WTC11 (cell line): ENCODE results near the gene TMEM214. TPM values are rescaled to one million over a fixed set of nuclear protein-coding genes. Genes with fewer than 3 reads are reported as not detected.

Experiments
- ATAC-seq: fragments of 200-7000 bp; cut with Tn5 transposase; 2 replicates; pipeline ENCODE4 v1.10.0; 2021; ENCODE audit warnings: mild to moderate bottlenecking, moderate library complexity
- CTCF ChIA-PET: fragments of 300-600 bp; sonication (Branson Sonifier 250); formaldehyde crosslinking; loops from one replicate; lab custom pipeline; 2021; ENCODE audit warnings: antibody characterized with exemption; lab: Charles Lee
- POLR2A ChIA-PET: fragments of 350-600 bp; sonication (Branson Sonifier 250); formaldehyde crosslinking; loops from one replicate; lab custom pipeline; 2021; ENCODE audit warnings: antibody characterized with exemption; lab: Charles Lee
- DNase-seq: peaks from one replicate; pipeline ENCODE4 v3.0.0; 2021; ENCODE audit warnings: low spot score
- H3K27ac Mint-ChIP-seq: 2 replicates; pipeline ENCODE4 v1.8.0; 2021; ENCODE audit warnings: mixed read lengths
- H3K27me3 Mint-ChIP-seq: 2 replicates; pipeline ENCODE4 v1.8.0; 2021; ENCODE audit warnings: low read depth, mild to moderate bottlenecking, moderate library complexity, mixed read lengths
- H3K36me3 Mint-ChIP-seq: 2 replicates; pipeline ENCODE4 v1.8.0; 2021; ENCODE audit warnings: mixed read lengths
- H3K4me1 Mint-ChIP-seq: 2 replicates; pipeline ENCODE4 v1.8.0; 2022; ENCODE audit warnings: mixed read lengths
- H3K4me3 Mint-ChIP-seq: 2 replicates; pipeline ENCODE4 v1.8.0; 2021; ENCODE audit warnings: mild to moderate bottlenecking, moderate library complexity, mixed read lengths
- H3K9me3 Mint-ChIP-seq: 2 replicates; pipeline ENCODE4 v1.8.0; 2021; ENCODE audit warnings: mixed read lengths
- CDX4 ChIP-seq: fragments of 250-450 bp; sonication (Bioruptor Pico); IDR thresholded peaks from 2 replicates; pipeline ENCODE4 v1.9.0; 2021; ENCODE audit warnings: moderate library complexity, mild to moderate bottlenecking, inconsistent platforms, borderline replicate concordance
- CREB1 ChIP-seq: sonication (generic); formaldehyde crosslinking; IDR thresholded peaks from 2 replicates; pipeline ENCODE4 v1.8.0; 2023; ENCODE audit warnings: mild to moderate bottlenecking, missing genetic modification reagents
- CREM ChIP-seq: sonication (generic); formaldehyde crosslinking; IDR thresholded peaks from 2 replicates; pipeline ENCODE4 v1.8.1; 2022; ENCODE audit warnings: mild to moderate bottlenecking, missing genetic modification reagents, moderate library complexity
- CTCF ChIP-seq: fragments of 200-600 bp; IDR thresholded peaks from 2 replicates; pipeline ENCODE4 v1.8.0; 2022; ENCODE audit warnings: antibody characterized with exemption
- E2F4 ChIP-seq: sonication (generic); formaldehyde crosslinking; IDR thresholded peaks from 2 replicates; pipeline ENCODE4 v1.8.1; 2022; ENCODE audit warnings: low read depth, mild to moderate bottlenecking, moderate library complexity, missing genetic modification reagents, borderline replicate concordance
- E2F5 ChIP-seq: sonication (generic); formaldehyde crosslinking; IDR thresholded peaks from 2 replicates; pipeline ENCODE4 v1.8.1; 2022; ENCODE audit warnings: mild to moderate bottlenecking, moderate library complexity, missing genetic modification reagents
- EMX1 ChIP-seq: fragments of 250-450 bp; sonication (Bioruptor Pico); IDR thresholded peaks from 2 replicates; pipeline ENCODE4 v1.8.0; 2021; ENCODE audit warnings: mild to moderate bottlenecking
- ESRRA ChIP-seq: sonication (generic); formaldehyde crosslinking; IDR thresholded peaks from 2 replicates; pipeline ENCODE4 v1.8.1; 2022; ENCODE audit warnings: mild to moderate bottlenecking, missing genetic modification reagents, borderline replicate concordance
- FOXK1 ChIP-seq: sonication (generic); formaldehyde crosslinking; IDR thresholded peaks from 2 replicates; pipeline ENCODE4 v1.8.0; 2022; ENCODE audit warnings: mild to moderate bottlenecking, moderate library complexity, missing genetic modification reagents
- GABPB1 ChIP-seq: sonication (generic); formaldehyde crosslinking; IDR thresholded peaks from 2 replicates; pipeline ENCODE4 v1.8.1; 2023; ENCODE audit warnings: mild to moderate bottlenecking, missing genetic modification reagents
- KAT7 ChIP-seq: sonication (generic); formaldehyde crosslinking; IDR thresholded peaks from 2 replicates; pipeline ENCODE4 v1.8.1; 2023; ENCODE audit warnings: missing genetic modification reagents, mild to moderate bottlenecking, borderline replicate concordance
- MXD4 ChIP-seq: fragments of 250-450 bp; sonication (Bioruptor Pico); IDR thresholded peaks from 2 replicates; pipeline ENCODE4 v1.8.0; 2021; ENCODE audit warnings: mild to moderate bottlenecking, moderate library complexity, borderline replicate concordance
- NFE2L1 ChIP-seq: sonication (generic); formaldehyde crosslinking; IDR thresholded peaks from 2 replicates; pipeline ENCODE4 v1.8.1; 2023; ENCODE audit warnings: missing genetic modification reagents
- RORB ChIP-seq: fragments of 250-450 bp; sonication (Bioruptor Pico); IDR thresholded peaks from 2 replicates; pipeline ENCODE4 v1.9.0; 2021; ENCODE audit warnings: mild to moderate bottlenecking
- SMAD4 ChIP-seq: sonication (generic); formaldehyde crosslinking; IDR thresholded peaks from 2 replicates; pipeline ENCODE4 v1.8.0; 2022; ENCODE audit warnings: mild to moderate bottlenecking, missing genetic modification reagents
- SOX15 ChIP-seq: fragments of 250-450 bp; sonication (Bioruptor Pico); IDR thresholded peaks from 2 replicates; pipeline ENCODE4 v1.9.0; 2021; ENCODE audit warnings: mild to moderate bottlenecking
- TEAD1 ChIP-seq: sonication (generic); formaldehyde crosslinking; IDR thresholded peaks from 2 replicates; pipeline ENCODE4 v1.8.0; 2022; ENCODE audit warnings: mild to moderate bottlenecking, missing genetic modification reagents
- USF1 ChIP-seq: sonication (generic); formaldehyde crosslinking; IDR thresholded peaks from 2 replicates; pipeline ENCODE4 v1.8.0; 2022; ENCODE audit warnings: mild to moderate bottlenecking, missing genetic modification reagents
- USF2 ChIP-seq: sonication (generic); formaldehyde crosslinking; IDR thresholded peaks from 2 replicates; pipeline ENCODE4 v1.8.1; 2023; ENCODE audit warnings: mild to moderate bottlenecking, missing genetic modification reagents, moderate library complexity
- ZBTB43 ChIP-seq: sonication (generic); formaldehyde crosslinking; IDR thresholded peaks from 2 replicates; pipeline ENCODE4 v1.8.1; 2023; ENCODE audit warnings: mild to moderate bottlenecking, missing genetic modification reagents
- ZNF121 ChIP-seq: sonication (generic); formaldehyde crosslinking; IDR thresholded peaks from 2 replicates; pipeline ENCODE4 v1.8.0; 2023; ENCODE audit warnings: missing genetic modification reagents
- ZNF219 ChIP-seq: sonication (generic); formaldehyde crosslinking; IDR thresholded peaks from 2 replicates; pipeline ENCODE4 v1.8.0; 2023; ENCODE audit warnings: missing genetic modification reagents, mild to moderate bottlenecking, borderline replicate concordance
- ZNF263 ChIP-seq: sonication (generic); formaldehyde crosslinking; IDR thresholded peaks from 2 replicates; pipeline ENCODE4 v1.8.1; 2022; ENCODE audit warnings: low read depth, mild to moderate bottlenecking, moderate library complexity, missing genetic modification reagents
- ZNF281 ChIP-seq: sonication (generic); formaldehyde crosslinking; IDR thresholded peaks from 2 replicates; pipeline ENCODE4 v1.8.0; 2023; ENCODE audit warnings: mild to moderate bottlenecking, missing genetic modification reagents
- total RNA-seq: library from RNA; stranded (reverse); gene quantifications from 3 replicates; pipeline ENCODE4 v1.2.3, GENCODE V29; 2021

TMEM214 gene
- total RNA-seq, 1 experiment from 2014 or later = 57.1 TPM

GRCh38 chr2:27085673-27086089 is 52.9 kb downstream of the TMEM214 start (continued):
- TF ChIP-seq KAT7 (CRISPR knock-in tag) (no peak), TEAD1 (CRISPR knock-in tag) (peak; percentile 59; the same call in 1 of the 2 replicates), ZNF121 (CRISPR knock-in tag) (peak; percentile 93), MXD4 (CRISPR knock-in tag) (no peak), SMAD4 (no peak), CDX4 (CRISPR knock-in tag) (no peak), CREM (no peak), NFE2L1 (CRISPR knock-in tag) (no peak), RORB (CRISPR knock-in tag) (no peak)

GRCh38 chr2:27086090-27086723 is 53.4 kb downstream of the TMEM214 start:
- POLR2A ChIA-PET = interaction anchor here (0.6 to 2.4 kb wide), 3 partner anchors 14 to 186 kb away, joined by 3 to 9 read pairs (median 9); partner anchors contain the start of genes AGBL5 and OST4
- peak; percentile 85 for TF ChIP-seq GABPB1 (CRISPR knock-in tag)
- peak; percentile 98 for TF ChIP-seq CTCF
- peak; percentile 92 for TF ChIP-seq E2F4 (CRISPR knock-in tag)
- TF ChIP-seq ZBTB43 (CRISPR knock-in tag) = 0 out of 2 replicates have a peak, but pooled peaks have one; percentile 64
- TF ChIP-seq E2F5 = peak; percentile 99
- 0 out of 2 replicates have a peak, but pooled peaks have one; percentile 26 for TF ChIP-seq ZNF263 (CRISPR knock-in tag)
- peak; percentile 78 for TF ChIP-seq FOXK1 (CRISPR knock-in tag)
- TF ChIP-seq ZNF281 = 0 out of 2 replicates have a peak, but pooled peaks have one; percentile 19
- TF ChIP-seq SOX15 = no peak
- TF ChIP-seq CREB1 (CRISPR knock-in tag) = 0 out of 2 replicates have a peak, but pooled peaks have one; percentile 50
- TF ChIP-seq ESRRA (CRISPR knock-in tag) = no peak
- TF ChIP-seq TEAD1 (CRISPR knock-in tag) = no peak
- TF ChIP-seq ZNF219 (CRISPR knock-in tag) = no peak
- TF ChIP-seq EMX1 (CRISPR knock-in tag) = 0 out of 2 replicates have a peak, but pooled peaks have one; percentile 23
- TF ChIP-seq USF1 = peak; percentile 70
- peak; percentile 87 for TF ChIP-seq USF2 (CRISPR knock-in tag)

More at GRCh38 chr2:27086090-27086723, 53.4 kb downstream of the TMEM214 start:
- H3K4me3 Mint-ChIP-seq = peak overlapping the region; percentile 70
- no peak overlapping the region for H3K27ac Mint-ChIP-seq
- peaks cover 23% of the 10 kb centered on the region for H3K27me3 Mint-ChIP-seq
- ATAC-seq = peak; percentile 81
- no peaks in the 10 kb centered on the region for H3K36me3 Mint-ChIP-seq
- H3K9me3 Mint-ChIP-seq = no peaks in the 10 kb centered on the region
- DNase-seq = peak; percentile 97
- CTCF ChIA-PET = interaction anchor here (0.7 to 6.4 kb wide), 25 partner anchors 7 to 217 kb away, joined by 3 to 50 read pairs (median 4); partner anchors contain the start of genes ABHD1, AGBL5, EMILIN1 and OST4
- peaks cover 21% of the 10 kb centered on the region for H3K4me1 Mint-ChIP-seq
